Stimulated activated CD8-positive, alpha-beta memory T cell treated with anti-CD3 and anti-CD28 coated beads, Interleukin-4, amount 100 ng/mL, for 1 hour (primary cell): Measurements from ENCODE around the gene MCEMP1.

Experiments
- DNase-seq, 2 donors: peaks; one replicate each; pipeline ENCODE4 v3.0.0-alpha.2; 2020; ENCODE audit warnings: low read depth in 2 of 2, low spot score in 1 of 2

Gene MCEMP1

DNA sequence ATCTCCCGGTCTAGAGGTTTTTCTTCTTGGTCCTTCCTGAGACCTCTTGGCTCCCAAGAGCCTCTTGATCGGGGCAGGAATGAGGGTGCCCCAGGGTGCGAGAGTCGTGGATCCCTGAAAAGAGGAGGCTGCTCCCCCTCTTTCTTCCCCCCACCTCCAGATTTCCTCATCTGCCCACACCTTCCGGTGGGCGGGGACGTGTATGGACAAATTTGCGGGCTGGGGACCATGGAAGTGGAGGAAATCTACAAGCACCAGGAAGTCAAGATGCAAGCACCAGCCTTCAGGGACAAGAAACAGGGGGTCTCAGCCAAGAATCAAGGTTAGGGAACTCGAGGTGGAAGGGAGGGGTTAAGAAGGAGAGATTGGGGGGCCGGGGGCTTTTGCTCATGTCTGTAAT lies at the start of gene MCEMP1:
TSS of gene MCEMP1 (plus strand) at position 237 of the 400 bp plus-strand sequence. CDS start at position 268, 31 bp downstream.
- no peak for DNase-seq

- DNase-seq: no peak
Measured at GRCh38 chr19:7627166-7627565, 49.7 kb upstream of the MCEMP1 start.

- DNase-seq: no peak
Measured at GRCh38 chr19:7628589-7629311, 48.1 kb upstream of the MCEMP1 start.

GRCh38 chr19:7629347-7630054 lies 47.4 kb upstream of the MCEMP1 start, which contains the start of the genes PET100 and XAB2:
PET100 (plus strand) TSS chr19:7629793; CDS start chr19:7629834, 41 bp downstream.
XAB2 (minus strand) TSS chr19:7629545; CDS start chr19:7629527, 18 bp downstream.
- DNase-seq: peak; percentile 88 to 93

GRCh38 chr19:7631577-7631976 lies 45.3 kb upstream of the MCEMP1 start:
- no peak for DNase-seq

DNA sequence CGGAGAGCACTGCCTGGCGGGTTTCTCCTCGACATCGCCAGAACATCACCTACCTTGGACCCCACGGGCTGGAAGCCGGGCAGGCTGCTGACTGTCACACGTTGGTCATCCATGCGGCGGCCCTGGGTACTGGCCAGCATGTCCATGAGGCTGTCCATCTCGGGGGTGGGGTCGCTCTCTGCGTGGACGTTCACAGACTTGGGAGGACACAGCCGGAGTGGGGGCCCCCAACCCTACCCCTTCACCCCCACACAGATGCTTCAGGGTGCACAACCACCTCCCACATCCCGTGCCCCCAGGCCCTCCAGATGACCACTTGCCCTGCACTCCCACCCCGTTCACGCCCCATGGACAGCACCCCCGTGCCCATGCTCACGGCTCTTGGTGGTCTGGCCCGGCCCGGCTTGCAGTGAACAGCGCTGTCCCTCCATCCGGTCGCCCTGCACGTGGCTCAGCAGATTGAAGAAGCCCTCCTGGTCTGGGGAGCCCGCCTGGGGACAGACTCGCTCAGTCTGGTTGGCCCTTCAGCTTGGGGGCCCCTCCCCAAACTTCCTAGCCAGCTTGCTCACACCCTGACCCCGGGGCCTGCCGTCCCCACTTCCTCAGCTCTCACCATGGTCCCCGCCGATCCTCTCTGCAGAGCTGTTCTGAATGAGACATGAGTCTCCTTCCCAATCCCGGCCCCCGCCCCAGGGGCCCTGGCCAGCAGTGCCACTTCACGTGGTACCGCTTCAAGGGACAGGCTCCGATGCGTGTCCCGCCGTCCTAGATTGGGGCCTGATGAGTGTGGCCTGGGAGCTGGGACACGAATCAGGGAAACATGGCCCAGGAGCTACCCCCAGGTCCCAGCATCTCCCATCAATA lies 44.3 kb upstream of the MCEMP1 start:
- DNase-seq: no peak

DNA sequence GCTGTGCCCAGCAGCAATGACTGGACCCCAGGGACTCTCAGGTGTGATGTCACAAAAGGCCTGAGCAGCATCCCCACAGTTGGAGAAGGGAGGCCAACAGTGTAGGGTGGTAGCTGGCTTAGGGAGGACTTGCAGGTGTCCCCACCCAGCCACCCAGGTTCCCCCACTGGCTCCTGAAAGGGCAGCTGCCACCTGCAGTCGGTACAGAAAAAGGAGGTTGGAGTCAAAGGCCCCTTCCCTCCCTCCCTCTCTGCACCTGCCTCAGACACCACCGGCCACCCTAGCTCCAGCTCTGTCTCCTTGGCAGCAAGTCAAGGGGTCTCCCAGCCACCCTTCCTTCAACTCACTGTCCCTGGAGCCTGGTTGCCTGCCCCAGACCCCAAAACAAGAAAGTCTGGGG lies 43.2 kb upstream of the MCEMP1 start, which contains the start of gene PCP2:
TSS of gene PCP2 (minus strand) at position 22 of the 400 bp plus-strand sequence. CDS start 262 bp downstream, outside the sequence.
- no peak for DNase-seq

- DNase-seq: no peak
Measured at GRCh38 chr19:7635670-7636069, 41.2 kb upstream of the MCEMP1 start.

- no peak for DNase-seq
Measured at GRCh38 chr19:7636317-7636690, 40.6 kb upstream of the MCEMP1 start.

- peak; percentile 81 to 87 for DNase-seq
Measured at GRCh38 chr19:7636691-7637373, 40.1 kb upstream of the MCEMP1 start, which contains the start of gene STXBP2. STXBP2 (plus strand) TSS chr19:7637110; CDS start chr19:7637150, 40 bp downstream.

DNA sequence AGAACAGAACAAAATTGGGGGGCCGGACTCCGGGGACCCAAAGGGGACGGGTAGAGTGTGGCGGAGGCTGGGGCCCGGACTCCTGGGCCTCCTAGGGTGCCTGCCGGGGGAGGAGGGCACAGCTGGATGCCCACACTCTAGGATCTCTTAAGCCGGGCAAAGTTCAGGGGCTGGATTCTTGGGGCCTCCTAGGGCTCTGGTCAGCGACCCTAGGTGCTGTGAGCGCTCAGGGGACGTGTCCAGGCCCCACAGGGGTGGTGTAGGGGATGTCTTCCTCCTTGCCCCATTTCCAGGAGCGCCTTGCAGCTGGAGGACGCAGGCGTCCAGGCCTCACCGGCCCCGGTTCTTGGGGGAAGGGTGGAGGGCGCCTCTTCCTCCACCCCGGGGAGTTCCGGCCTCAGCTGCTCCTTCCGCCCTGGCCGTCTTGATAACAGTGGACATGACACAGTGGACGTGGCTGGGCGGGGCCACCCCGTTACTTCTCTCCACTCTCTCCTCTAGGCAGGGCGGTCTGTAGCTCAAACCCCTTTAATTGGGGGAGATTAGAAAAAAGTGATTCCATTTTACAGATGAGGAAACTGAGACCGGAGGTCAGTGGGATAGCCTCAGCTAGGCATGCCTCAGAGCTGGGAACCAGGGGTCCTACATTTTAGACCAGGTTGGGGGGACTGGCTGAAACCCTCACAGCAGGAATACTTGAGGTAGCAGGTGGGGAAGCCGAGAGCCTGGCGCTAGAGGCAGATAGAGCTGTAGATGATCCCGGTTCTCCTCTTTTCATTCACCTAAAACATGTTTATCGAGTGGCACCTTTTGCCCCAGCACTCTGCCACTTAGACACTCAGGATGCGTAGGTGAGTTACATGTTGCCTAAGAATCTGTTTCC lies 39.3 kb upstream of the MCEMP1 start:
- no peak for DNase-seq

DNA sequence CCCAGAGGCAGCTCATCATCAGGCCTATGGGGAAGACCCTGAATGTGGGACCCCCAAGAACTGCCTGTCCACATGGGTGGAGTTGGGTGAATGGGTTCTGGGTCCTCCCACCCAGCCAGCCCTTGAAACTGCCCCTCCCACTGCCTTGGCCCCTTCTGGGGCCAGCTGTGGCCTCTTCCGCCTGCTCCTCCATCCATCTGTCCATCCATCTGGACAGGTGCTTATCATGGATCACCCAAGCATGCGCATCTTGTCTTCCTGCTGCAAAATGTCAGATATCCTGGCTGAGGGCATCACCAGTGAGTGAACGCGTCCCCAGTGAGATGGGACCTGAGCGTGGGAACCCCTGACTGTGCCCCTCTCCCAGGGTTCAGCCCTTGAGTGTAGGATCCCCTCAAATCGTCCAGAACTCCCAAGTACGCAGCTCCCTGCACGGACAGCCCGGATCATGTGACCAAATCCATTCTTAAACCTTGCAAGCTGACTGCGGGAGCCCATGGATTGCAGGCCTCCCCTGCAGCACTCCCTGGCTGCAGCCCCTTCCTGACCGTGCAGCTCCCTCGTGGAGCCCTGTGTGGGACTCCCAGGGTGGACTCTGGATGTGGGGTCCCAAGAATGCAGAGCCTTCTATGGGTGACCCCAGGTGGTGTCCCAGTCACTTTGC lies 38.0 kb upstream of the MCEMP1 start:
- DNase-seq: no peak

DNA sequence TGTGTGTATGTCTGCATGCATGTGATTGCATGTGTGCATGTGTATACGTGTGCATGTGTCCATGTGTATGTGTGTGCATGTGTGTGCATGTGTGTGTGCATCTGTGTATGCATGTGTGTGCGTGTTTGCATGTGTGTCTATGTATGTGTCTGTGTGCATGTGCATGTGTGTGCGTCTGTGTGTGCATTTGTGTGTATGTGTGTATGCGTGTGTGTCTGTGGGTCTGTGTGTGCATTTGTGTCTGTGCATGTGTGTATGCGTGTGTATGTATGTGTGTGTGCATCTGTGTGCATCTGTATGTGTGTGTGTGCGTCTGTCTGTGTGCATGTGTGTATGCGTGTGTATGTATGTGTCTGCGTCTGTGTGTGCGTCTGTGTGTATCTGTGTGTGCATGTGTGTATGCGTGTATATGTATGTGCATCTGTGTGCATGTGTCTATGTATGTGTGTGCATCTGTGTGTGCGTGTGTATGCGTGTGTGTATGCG lies 37.0 kb upstream of the MCEMP1 start:
- no peak for DNase-seq

GRCh38 chr19:7640803-7641202 lies 36.1 kb upstream of the MCEMP1 start:
- DNase-seq: no peak

DNA sequence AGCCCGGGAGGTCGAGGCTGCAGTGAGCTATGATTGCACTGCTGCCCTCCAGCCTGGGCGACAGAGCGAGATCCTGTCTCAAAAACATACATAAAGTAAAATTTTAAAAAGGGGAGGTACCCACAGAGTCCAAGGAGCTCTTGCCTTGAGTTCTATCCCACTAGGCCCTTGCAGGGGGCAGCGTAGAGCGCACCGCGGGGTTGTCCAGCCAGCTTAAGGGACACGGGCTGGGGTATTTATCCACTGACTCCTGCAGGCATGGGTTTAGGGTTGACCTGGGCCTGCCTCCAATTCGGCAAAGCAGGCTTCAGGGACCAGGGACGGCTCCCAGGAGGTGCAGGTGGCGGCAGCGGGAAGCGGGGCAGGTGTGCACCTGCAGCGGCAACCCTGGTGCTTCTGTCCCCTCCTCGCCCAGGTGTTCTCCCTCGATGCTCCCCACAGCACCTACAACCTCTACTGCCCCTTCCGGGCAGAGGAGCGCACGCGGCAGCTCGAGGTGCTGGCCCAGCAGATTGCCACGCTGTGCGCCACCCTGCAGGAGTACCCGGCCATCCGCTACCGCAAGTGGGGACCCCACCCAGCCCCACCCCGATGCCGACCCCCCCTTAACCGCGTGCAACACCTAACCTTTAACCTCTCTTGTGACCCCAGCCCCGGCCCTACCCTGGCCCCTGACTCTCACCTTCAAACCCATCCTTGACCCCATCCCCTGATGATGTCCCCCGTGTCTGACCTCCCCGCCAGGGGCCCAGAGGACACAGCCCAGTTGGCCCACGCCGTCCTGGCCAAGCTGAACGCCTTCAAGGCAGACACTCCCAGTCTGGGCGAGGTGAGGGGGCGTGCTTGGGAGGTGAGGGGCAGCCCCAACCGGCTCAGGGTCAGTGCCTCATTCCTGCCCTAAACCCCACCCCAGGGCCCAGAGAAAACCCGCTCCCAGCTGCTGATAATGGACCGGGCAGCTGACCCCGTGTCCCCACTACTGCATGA lies 35.3 kb upstream of the MCEMP1 start:
- DNase-seq: no peak

- DNase-seq: no peak
Measured at GRCh38 chr19:7642295-7643030, 34.4 kb upstream of the MCEMP1 start.

- no peak for DNase-seq
Measured at GRCh38 chr19:7643031-7643415, 33.9 kb upstream of the MCEMP1 start.
